GM21717 (cell line): ENCODE measurements around the gene VPS37C.

Experiments
- ATAC-seq: cut with Tn5 transposase; IDR thresholded peaks from one replicate; pipeline ENCODE4 v1.9.1; 2021; ENCODE audit warnings: mild to moderate bottlenecking, moderate library complexity; ENCODE audit not compliant: unreplicated experiment

Gene VPS37C

GRCh38 chr11:61119055-61119454, 42.2 kb downstream of the VPS37C start:
- no peak for ATAC-seq

- ATAC-seq, result no peak
Measured at GRCh38 chr11:61118406-61118805, 42.8 kb downstream of the VPS37C start.

GRCh38 chr11:61118004-61118403, 43.2 kb downstream of the VPS37C start:
- no peak for ATAC-seq

DNA sequence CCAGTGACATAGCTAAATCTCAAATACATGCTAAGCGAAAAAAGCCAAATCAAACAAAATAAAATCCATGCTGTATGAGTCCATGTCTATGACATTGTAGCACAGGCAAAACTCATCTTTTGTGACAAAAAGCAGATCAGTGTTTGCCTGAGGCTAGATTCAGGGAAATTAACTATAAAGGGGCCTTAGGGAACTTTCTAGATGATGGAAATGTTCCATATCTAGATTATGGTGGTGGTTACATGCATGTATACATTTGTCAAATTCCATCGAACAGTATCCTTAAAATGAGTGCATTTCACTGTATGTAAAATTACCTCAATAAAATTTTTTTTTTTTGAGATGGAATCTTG, 44.1 kb downstream of the VPS37C start:
- no peak for ATAC-seq

DNA sequence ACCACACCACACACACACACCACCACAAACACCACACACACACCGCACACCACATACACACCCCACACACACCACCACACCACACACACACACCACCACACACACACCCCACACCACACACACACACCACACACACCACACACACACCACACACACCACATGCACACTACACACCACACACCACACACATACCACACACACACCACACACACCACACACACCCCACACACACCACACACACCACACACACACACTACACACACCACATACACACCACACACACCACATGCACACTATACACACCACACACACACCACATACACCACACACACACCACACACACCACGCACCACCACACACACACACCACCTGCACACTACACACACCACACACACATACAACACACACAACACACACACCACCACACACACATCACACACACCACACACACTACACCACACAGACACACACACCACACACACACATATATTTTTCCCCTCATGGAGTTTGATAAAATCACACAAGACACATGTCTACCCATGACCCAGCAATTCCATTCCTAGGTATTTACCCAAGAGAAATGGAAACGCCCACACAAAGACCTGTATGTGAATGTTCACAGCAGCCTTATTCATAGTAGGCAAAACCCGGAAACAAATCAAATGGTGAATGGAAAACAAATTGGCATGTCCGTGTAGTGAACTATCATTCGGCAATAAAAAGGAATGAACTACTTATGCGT, 44.6 kb downstream of the VPS37C start:
- ATAC-seq, result no peak

DNA sequence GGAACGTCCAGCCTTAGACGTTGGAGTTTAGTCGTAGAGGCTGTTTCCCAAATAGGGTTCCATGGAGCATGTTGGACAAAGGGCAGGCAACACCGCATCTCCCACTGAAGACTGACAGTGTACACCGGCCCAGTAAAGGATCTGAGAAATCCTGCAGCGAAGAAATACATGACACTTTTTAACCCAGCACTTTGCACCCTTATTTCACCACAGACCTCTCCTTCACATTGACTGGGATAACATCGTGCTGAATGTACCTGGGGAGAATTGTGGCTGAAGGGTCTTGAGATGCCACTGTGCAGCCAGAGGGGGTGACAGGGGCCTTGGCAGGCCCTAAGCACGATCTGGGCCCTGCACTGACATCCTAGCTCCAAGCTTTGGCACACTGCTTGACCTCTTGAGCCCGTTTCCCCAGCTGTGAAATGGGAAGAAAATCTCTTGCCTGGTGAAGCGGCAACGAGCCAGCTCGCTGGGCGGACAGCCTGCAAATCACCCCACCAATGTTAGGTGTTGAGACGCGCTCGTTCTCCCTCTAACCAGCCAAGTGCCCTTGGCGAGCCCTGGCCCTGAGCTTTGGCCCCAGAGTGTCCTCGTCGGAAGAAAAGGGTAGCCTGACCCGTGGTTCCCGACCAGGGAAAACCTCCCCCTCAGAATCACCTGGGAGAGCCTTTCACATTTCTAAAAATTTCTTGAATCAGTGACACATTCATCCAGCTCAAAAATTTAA, 45.6 kb downstream of the VPS37C start:
- ATAC-seq, result no peak

GRCh38 chr11:61114913-61115312, 46.3 kb downstream of the VPS37C start:
- ATAC-seq, result no peak

DNA sequence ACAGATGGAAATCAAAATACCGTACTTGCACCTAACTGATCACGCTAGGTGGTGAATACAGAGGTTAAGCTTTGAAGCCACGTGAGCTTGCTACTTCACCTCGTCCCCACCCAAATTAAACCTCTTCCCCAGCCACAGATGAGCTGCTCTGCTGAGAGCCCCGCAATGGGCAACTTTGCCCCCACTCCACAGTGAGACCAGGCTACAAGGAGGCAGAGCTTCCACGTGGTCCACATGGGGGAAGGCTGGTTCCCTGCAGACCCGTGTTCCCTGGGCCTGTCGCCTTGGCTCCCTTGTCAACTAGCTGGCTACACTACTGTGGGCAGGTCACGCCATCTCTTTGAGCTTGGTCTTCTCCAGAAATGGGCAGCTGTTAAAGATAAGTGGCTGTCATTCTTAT, 48.0 kb downstream of the VPS37C start:
- no peak for ATAC-seq

GRCh38 chr11:61112575-61112974, 48.7 kb downstream of the VPS37C start:
- ATAC-seq, result no peak

- ATAC-seq, result no peak
Measured at GRCh38 chr11:61111786-61112517, 49.3 kb downstream of the VPS37C start.

- no peak for ATAC-seq
Measured at GRCh38 chr11:61111050-61111435, 50.2 kb downstream of the VPS37C start.

DNA sequence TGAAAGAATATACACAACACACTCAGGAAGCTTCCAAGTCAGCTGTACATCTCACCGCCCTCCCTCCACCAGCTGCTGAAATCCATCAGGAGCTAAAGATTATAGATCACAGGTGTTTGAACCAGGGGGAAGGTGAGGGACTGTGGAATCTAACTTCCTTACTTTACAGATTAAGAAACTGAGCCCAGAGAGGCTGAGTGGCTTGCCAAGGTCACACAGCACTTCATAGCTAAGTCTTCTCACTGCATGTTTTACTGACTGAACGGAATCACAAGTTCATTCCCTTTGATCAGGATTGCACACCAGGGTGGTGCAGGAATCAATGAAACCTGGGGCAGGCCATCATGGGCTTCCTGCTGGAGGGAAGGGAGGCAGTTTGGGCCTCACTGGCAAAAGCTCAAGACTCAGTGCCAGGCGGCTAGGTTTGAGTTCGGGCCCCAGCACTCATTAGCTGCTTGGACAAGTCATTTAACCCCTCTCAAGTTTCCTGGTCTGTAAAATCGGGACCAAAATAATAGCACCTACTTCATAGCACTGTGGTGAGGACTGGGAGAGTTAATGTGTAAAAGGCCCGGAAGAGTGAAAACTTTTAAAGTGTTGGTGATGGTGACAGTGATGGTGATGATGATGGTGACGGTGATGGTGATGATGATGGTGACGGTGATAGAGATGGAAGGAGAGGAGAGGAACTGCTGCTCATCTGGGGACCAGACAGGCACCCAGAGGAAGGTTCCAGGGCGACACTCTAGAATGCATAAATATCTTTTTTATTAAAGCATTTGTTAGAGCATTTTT, 50.8 kb downstream of the VPS37C start:
- no peak for ATAC-seq

DNA sequence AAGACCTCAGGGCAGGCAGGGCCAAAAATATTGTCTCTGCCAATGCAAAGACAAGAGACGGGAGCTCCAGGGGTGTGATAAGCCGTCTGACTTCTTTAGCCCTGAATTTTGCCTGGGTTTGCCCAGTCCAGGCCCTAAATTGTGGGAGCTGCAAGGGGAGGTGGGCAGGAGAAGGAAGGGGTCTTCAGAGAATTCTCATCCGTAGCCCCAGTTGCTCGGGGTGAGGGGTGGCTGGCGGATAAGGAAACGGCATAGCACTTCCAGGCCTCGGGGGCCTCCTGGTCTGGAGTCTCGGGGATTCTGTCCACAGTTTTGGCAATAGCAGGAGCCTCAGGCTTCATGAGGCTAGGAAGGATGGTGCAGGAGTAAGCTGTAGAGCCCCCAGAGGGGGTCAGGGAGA, 51.6 kb downstream of the VPS37C start:
- no peak for ATAC-seq

DNA sequence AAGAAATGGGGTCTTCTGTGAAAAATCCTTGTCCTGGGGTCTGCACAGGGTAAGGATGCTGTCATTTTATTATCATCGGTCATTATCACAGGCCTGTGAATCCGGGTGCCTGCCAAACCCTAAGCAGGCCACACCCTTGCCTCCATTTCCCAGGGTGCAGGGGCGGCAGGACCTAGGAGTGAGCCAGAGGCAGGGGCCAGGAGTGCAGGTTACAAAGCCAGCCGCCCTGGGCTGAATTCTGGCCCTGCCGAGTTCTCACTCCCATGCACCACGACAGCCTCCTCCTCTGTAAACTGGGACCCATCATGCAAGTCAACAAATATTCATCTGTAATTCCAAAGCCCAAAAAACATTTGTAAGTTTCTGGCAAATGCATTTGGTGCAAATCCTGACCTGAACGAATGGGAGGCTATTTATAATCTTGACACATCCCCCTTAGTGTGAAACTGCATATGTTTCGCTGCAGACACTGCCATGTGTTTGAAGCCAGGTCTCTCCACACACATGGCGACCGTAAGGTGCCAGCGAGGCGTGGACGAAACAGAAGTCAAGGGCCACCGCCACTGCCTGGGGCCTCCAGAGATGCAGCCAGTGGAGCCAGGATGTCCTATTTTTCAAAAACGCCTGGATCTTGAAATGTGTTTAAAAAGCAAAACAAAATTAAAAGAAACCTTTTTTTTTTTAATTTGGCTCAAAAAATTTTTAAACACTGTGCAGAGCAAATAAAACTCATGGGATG, 52.2 kb downstream of the VPS37C start:
- ATAC-seq, result no peak

DNA sequence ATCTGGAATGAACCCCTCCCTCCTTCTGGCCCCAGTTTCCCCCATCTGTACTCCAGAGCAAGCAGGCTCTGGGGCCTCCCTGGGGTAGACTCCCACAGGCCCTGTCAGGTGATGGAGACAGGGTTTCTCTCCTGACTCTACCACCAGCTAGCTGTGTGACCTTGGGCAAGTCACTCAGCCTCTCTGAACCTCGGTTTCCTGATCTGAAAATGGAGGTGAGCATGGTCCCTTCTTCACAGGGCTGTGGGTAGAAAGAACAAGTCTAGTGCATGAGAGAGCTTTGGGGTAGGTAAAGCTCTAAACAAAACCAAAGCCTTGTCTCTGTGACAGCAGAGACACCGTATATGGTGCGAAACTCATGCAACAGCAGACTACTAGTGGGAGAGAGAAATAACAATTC, 53.3 kb downstream of the VPS37C start:
- ATAC-seq, result no peak

GRCh38 chr11:61106894-61107470, 54.2 kb downstream of the VPS37C start:
- ATAC-seq, result no peak

GRCh38 chr11:61106296-61106695, 54.9 kb downstream of the VPS37C start:
- ATAC-seq, result no peak

DNA sequence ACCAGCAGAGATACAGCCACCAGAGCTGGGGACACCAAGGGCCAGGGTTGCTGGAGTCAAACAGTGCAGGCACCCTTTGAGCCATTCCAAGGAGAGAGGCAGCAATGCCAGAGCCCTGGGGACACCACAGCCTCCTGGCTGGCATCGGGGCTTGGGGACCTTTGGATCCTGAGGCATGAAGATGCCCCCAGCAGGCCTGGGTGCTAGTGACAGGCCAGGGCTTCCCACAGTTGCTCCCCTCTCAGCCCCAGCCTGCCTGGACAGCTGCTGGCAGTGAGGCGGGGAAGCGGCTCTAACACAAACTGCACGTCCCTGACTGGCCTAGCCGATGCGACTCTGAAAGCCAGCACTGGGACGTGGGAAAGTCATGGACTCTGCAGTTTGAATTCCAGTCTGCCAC, 56.3 kb downstream of the VPS37C start:
- no peak for ATAC-seq

- no peak for ATAC-seq
Measured at GRCh38 chr11:61103851-61104423, 57.3 kb downstream of the VPS37C start.
